Gastroesophageal sphincter (tissue), 4 donors: ENCODE measurements around the gene PCYT1B. TPM values are rescaled to one million over a fixed set of nuclear protein-coding genes. Genes with fewer than 3 reads are reported as not detected.

Experiments
- ATAC-seq: fragments of 150-250 bp; one replicate; pipeline ENCODE4 v1.9.1; 2016; ENCODE audit warnings: mild to moderate bottlenecking, moderate library complexity
- H3K27ac ChIP-seq, 4 donors: fragments of 200-600 bp; sonication (generic) in 3 of 4; 1 replicate in 3 of 4; 2 replicates in 1 of 4; pipeline ENCODE4 v1.5.1; 2016 to 2019
- H3K27me3 ChIP-seq: fragments of 200-600 bp; sonication (generic); one replicate; pipeline ENCODE4 v1.5.1; 2019
- H3K36me3 ChIP-seq, 2 donors: fragments of 200-600 bp; sonication (generic); one replicate each; pipeline ENCODE4 v1.5.1; 2019; ENCODE audit warnings: control low read depth in 1 of 2
- H3K4me1 ChIP-seq, 3 donors: fragments of 200-600 bp; sonication (generic); 1 replicate in 2 of 3; 2 replicates in 1 of 3; pipeline ENCODE4 v1.5.1; 2016 to 2019; ENCODE audit warnings: control low read depth in 2 of 3
- H3K4me3 ChIP-seq, 2 donors: fragments of 200-600 bp; sonication (generic); one replicate each; pipeline ENCODE4 v1.5.1; 2019; ENCODE audit warnings: mild to moderate bottlenecking in 1 of 2, moderate library complexity in 1 of 2
- H3K9me3 ChIP-seq, 3 donors: fragments of 200-600 bp; sonication (generic); one replicate each; pipeline ENCODE4 v1.5.1; 2017 to 2019; ENCODE audit warnings: control low read depth in 2 of 3
- CTCF ChIP-seq, 4 experiments: fragments of 200-600 bp in 2 of 4; fragments of 450-650 bp in 2 of 4; sonication (generic) in 1 of 4; IDR thresholded peaks; one replicate each; pipeline ENCODE4 v1.5.1; 2017 to 2019; ENCODE audit warnings: antibody characterized with exemption in 4 of 4, mild to moderate bottlenecking in 2 of 4, moderate library complexity in 2 of 4
- EP300 ChIP-seq: sonication (generic); formaldehyde crosslinking; IDR thresholded peaks from one replicate; pipeline ENCODE4 v1.6.1; 2017; ENCODE audit warnings: antibody characterized with exemption, mild to moderate bottlenecking
- POLR2A ChIP-seq, 2 donors: fragments of 450-650 bp; IDR thresholded peaks; one replicate each; pipeline ENCODE4 v1.6.1; 2017; ENCODE audit warnings: antibody characterized with exemption in 2 of 2, mild to moderate bottlenecking in 2 of 2, moderate library complexity in 1 of 2
- POLR2AphosphoS5 ChIP-seq: sonication (generic); formaldehyde crosslinking; IDR thresholded peaks from one replicate; pipeline ENCODE4 v1.6.1; 2017; ENCODE audit warnings: antibody characterized with exemption
- WGBS, 2 donors: methylation state at CpG; one replicate each; pipeline ENCODE4 v1.1.5; 2018; ENCODE audit warnings: low coverage in 1 of 2; 5-methylcytosine and 5-hydroxymethylcytosine counted together
- small RNA-seq, 4 donors: library from RNA; depleted of rRNA; stranded (forward); fragments of <200 nt; gene quantifications; one replicate each; pipeline ENCODE3, GENCODE V24; 2016
- total RNA-seq, 4 donors: library from RNA; depleted of rRNA; stranded (reverse); fragments of >200 nt; gene quantifications; one replicate each; pipeline ENCODE4 v1.1.0, GENCODE V29; 2016

PCYT1B gene
- total RNA-seq, 4 donors from 2014 or later: 1.6 to 12.5 (median 4.6) TPM

- no peaks in the 10 kb centered on the region for H3K4me1 ChIP-seq
- H3K27ac ChIP-seq: no peak overlapping the region
- ATAC-seq: no peak
- 68 to 84% methylated on average over 4 to 5 of the region's 5 CpGs for WGBS, 2 donors
- H3K27me3 ChIP-seq: no peaks in the 10 kb centered on the region
- H3K4me3 ChIP-seq: no peak overlapping the region
- H3K9me3 ChIP-seq: no peaks in the 10 kb centered on the region
- H3K36me3 ChIP-seq: peaks cover 0 to 19% of the 10 kb centered on the region in 2 donors
- TF ChIP-seq CTCF (IDR thresholded peaks at IDR 0.05): no peak
- TF ChIP-seq POLR2AphosphoS5: no peak
- no peak for TF ChIP-seq POLR2A (IDR thresholded peaks at IDR 0.05)
- TF ChIP-seq EP300: no peak
These were observed 133.7 kb downstream of the PCYT1B start for GRCh38 chrX:24513416-24513815.

GRCh38 chrX:24508375-24508774 is 138.8 kb downstream of the PCYT1B start:
- Histone ChIP-seq H3K27me3 (no peaks in the 10 kb centered on the region), H3K9me3 (no peaks in the 10 kb centered on the region), H3K4me1 (no peaks in the 10 kb centered on the region), H3K4me3 (no peak overlapping the region), H3K36me3 (peaks cover 0 to 39% of the 10 kb centered on the region in 2 donors), H3K27ac (no peak overlapping the region)
- no peak for TF ChIP-seq POLR2AphosphoS5
- TF ChIP-seq EP300: no peak
- no peak for TF ChIP-seq CTCF (IDR thresholded peaks at IDR 0.05)
- no peak for TF ChIP-seq POLR2A (IDR thresholded peaks at IDR 0.05)
- WGBS, 2 donors: 89 to 91% methylated on average over 5 to 8 of the region's 8 CpGs
- no peak for ATAC-seq

Small RNA genes within 50 kb of the gene (small RNA-seq; reads per million reads assigned to genes)
- 0 reads per million in 4 donors for gene SNRPEP9

Other genes starting within 250 kb of the PCYT1B start
- gene PDK3, start 182.1 kb downstream of the PCYT1B start, total RNA-seq: 10 to 100 TPM; 51.8 to 77.0 (median 68.4) TPM
- gene POLA1, start 46.6 kb upstream of the PCYT1B start, total RNA-seq: 10 to 100 TPM; 12.0 to 15.6 (median 12.5) TPM